IMR-90 (cell line): Measurements from ENCODE around the gene MTHFSD. TPM values are rescaled to one million over a fixed set of nuclear protein-coding genes. Genes with fewer than 3 reads are reported as not detected.

Source experiments
- ATAC-seq: fragments of 200-7000 bp; cut with Tn5 transposase; 2 replicates; pipeline ENCODE4 v1.9.1; 2020; ENCODE audit warnings: low read depth, mild to moderate bottlenecking, moderate library complexity
- BruUV-seq: library from RNA; stranded (reverse); fragments of 400-500 nt; replicated peaks from 2 replicates; lab custom pipeline; 2021; lab: Mats Ljungman, UMichigan
- CTCF ChIA-PET: fragments of 300-600 bp; formaldehyde crosslinking; extraction: SDS; loops from one replicate; lab custom pipeline; 2021; ENCODE audit warnings: antibody characterized with exemption; lab: Yijun Ruan, JAX
- POLR2A ChIA-PET: fragments of 300-600 bp; sonication (Branson Sonifier 250); formaldehyde crosslinking; loops from one replicate; lab custom pipeline; 2022; ENCODE audit warnings: antibody characterized with exemption; ENCODE audit not compliant: unreplicated experiment; lab: Charles Lee
- DNase-seq: peaks from one replicate; pipeline ENCODE4 v3.0.0; 2013
- H2AFZ ChIP-seq: replicated peaks from 2 replicates; pipeline ENCODE3; 2013; ENCODE audit warnings: low read length, mild to moderate bottlenecking; ENCODE audit not compliant: poor library complexity
- H2AK5ac ChIP-seq: 2 replicates; pipeline ENCODE4 v1.6.1; 2013; ENCODE audit warnings: low read depth, low read length, inconsistent platforms
- H2AK9ac ChIP-seq: replicated peaks from 2 replicates; pipeline ENCODE3; 2013; ENCODE audit warnings: mild to moderate bottlenecking, low read depth, low read length, moderate library complexity; ENCODE audit not compliant: poor library complexity
- H2BK120ac ChIP-seq: 2 replicates; pipeline ENCODE4 v1.6.1; 2013; ENCODE audit warnings: low read depth, low read length, inconsistent platforms
- H2BK15ac ChIP-seq: 3 replicates; pipeline ENCODE4 v1.6.1; 2013; ENCODE audit warnings: low read depth, low read length, inconsistent platforms
- H2BK20ac ChIP-seq: 2 replicates; pipeline ENCODE4 v1.6.1; 2013; ENCODE audit warnings: low read depth, mild to moderate bottlenecking, inconsistent platforms, low read length, moderate library complexity
- H2BK5ac ChIP-seq: 2 replicates; pipeline ENCODE4 v1.6.1; 2013; ENCODE audit warnings: mild to moderate bottlenecking, low read depth, low read length, inconsistent platforms; ENCODE audit not compliant: poor library complexity, severe bottlenecking
- H3K14ac ChIP-seq: replicated peaks from 2 replicates; pipeline ENCODE4 v1.6.1; 2013; ENCODE audit warnings: low read depth, low read length, inconsistent platforms
- H3K18ac ChIP-seq: 2 replicates; pipeline ENCODE4 v1.6.1; 2013; ENCODE audit warnings: low read depth, low read length, control low read depth
- H3K23ac ChIP-seq: 2 replicates; pipeline ENCODE4 v1.6.1; 2013; ENCODE audit warnings: low read depth, low read length, inconsistent platforms
- H3K27ac ChIP-seq: 2 replicates; pipeline ENCODE4 v1.5.1; 2013; ENCODE audit warnings: mild to moderate bottlenecking, control low read depth, low read length; ENCODE audit not compliant: insufficient read depth
- H3K27me3 ChIP-seq: 2 replicates; pipeline ENCODE4 v1.6.1; 2013; ENCODE audit warnings: low read length; ENCODE audit not compliant: control insufficient read depth, insufficient read depth
- H3K36me3 ChIP-seq: 2 replicates; pipeline ENCODE4 v1.6.1; 2013; ENCODE audit warnings: low read length, mixed read lengths; ENCODE audit not compliant: control insufficient read depth, insufficient read depth
- H3K4ac ChIP-seq: 2 replicates; pipeline ENCODE4 v1.6.1; 2013; ENCODE audit warnings: low read depth, low read length, inconsistent platforms
- H3K4me1 ChIP-seq: 2 replicates; pipeline ENCODE4 v1.6.1; 2013; ENCODE audit warnings: low read length, mixed read lengths; ENCODE audit not compliant: control insufficient read depth, insufficient read depth
- H3K4me2 ChIP-seq: 2 replicates; pipeline ENCODE4 v1.6.1; 2013; ENCODE audit warnings: low read depth, mild to moderate bottlenecking, control low read depth, low read length, moderate library complexity
- H3K4me3 ChIP-seq: 2 replicates; pipeline ENCODE4 v1.5.1; 2013; ENCODE audit warnings: low read depth, mild to moderate bottlenecking, control low read depth, low read length, moderate library complexity; ENCODE audit not compliant: insufficient read depth
- H3K56ac ChIP-seq: 2 replicates; pipeline ENCODE4 v1.6.1; 2013; ENCODE audit warnings: low read length, inconsistent platforms; ENCODE audit not compliant: insufficient read depth; ENCODE audit errors: extremely low read depth
- H3K79me1 ChIP-seq, 2 experiments: 2 replicates each; pipeline ENCODE4 v1.6.1; 2013; ENCODE audit warnings: low read length in 2 of 2, inconsistent platforms in 1 of 2, low read depth in 1 of 2
- H3K9ac ChIP-seq: 2 replicates; pipeline ENCODE4 v1.6.1; 2013; ENCODE audit warnings: low read depth, low read length, control low read depth
- H3K9me1 ChIP-seq: 2 replicates; pipeline ENCODE4 v1.6.1; 2013; ENCODE audit warnings: low read length, inconsistent platforms; ENCODE audit not compliant: insufficient read depth
- H3K9me3 ChIP-seq: 2 replicates; pipeline ENCODE4 v1.6.1; 2013; ENCODE audit warnings: low read length; ENCODE audit not compliant: control insufficient read depth, insufficient read depth
- H4K20me1 ChIP-seq: 2 replicates; pipeline ENCODE4 v1.6.1; 2013; ENCODE audit warnings: low read length, inconsistent platforms; ENCODE audit not compliant: insufficient read depth
- H4K5ac ChIP-seq: 2 replicates; pipeline ENCODE4 v1.6.1; 2013; ENCODE audit warnings: mild to moderate bottlenecking, low read depth, low read length, control low read depth
- H4K8ac ChIP-seq, 2 experiments: 2 replicates each; pipeline ENCODE4 v1.6.1; 2013; ENCODE audit warnings: low read depth in 2 of 2, low read length in 2 of 2, control low read depth in 1 of 2, inconsistent platforms in 1 of 2
- H4K91ac ChIP-seq: 2 replicates; pipeline ENCODE4 v1.6.1; 2013; ENCODE audit warnings: low read depth, low read length, inconsistent platforms; ENCODE audit not compliant: insufficient read depth
- CHD1 ChIP-seq: IDR thresholded peaks from 2 replicates; pipeline ENCODE4 v1.6.1; 2012; ENCODE audit warnings: low read depth, low read length, improper control_type of control experiment
- FOS ChIP-seq: fragments of 150-350 bp; IDR thresholded peaks from 2 replicates; pipeline ENCODE4 v1.6.1; 2016; ENCODE audit warnings: low read depth, low read length
- MAZ ChIP-seq: IDR thresholded peaks from 2 replicates; pipeline ENCODE4 v1.6.1; 2012; ENCODE audit warnings: low read depth, mild to moderate bottlenecking, low read length, improper control_type of control experiment, moderate library complexity, borderline replicate concordance
- MXI1 ChIP-seq: IDR thresholded peaks from 2 replicates; pipeline ENCODE4 v1.6.1; 2012; ENCODE audit warnings: low read depth, mild to moderate bottlenecking, low read length, moderate library complexity, borderline replicate concordance
- NFE2L2 ChIP-seq: fragments of 150-350 bp; IDR thresholded peaks from 2 replicates; pipeline ENCODE4 v1.6.1; 2016; ENCODE audit warnings: low read depth, mild to moderate bottlenecking, low read length
- POLR2A ChIP-seq: IDR thresholded peaks from 2 replicates; pipeline ENCODE4 v1.6.1; 2012; ENCODE audit warnings: mild to moderate bottlenecking, low read depth, low read length
- WGBS, 2 experiments: methylation state at CpG; one replicate each; pipeline versions ENCODE4 v1.1.5 to v1.1.7; 2013; ENCODE audit warnings: missing lambda C conversion rate in 2 of 2; ENCODE audit not compliant: insufficient read length in 1 of 2; ENCODE audit errors: extremely low coverage in 2 of 2; 5-methylcytosine and 5-hydroxymethylcytosine counted together
- dilution Hi-C: fragments of 300-500 bp; cut with HindIII; formaldehyde crosslinking; loops from one replicate; pipeline ENCODE4 v1.14.3; 2018; ENCODE audit warnings: low sequenced_read_pairs; ENCODE audit not compliant: unreplicated experiment
- in situ Hi-C: fragments of 300-500 bp; cut with MboI; formaldehyde crosslinking; loops from 3 replicates; pipeline ENCODE4 v1.14.3; 2019; ENCODE audit warnings: low sequenced_read_pairs, inconsistent platforms, mixed read lengths
- intact Hi-C: fragments of 100-400 bp; cut with micrococcal nuclease; formaldehyde crosslinking; loops from 2 replicates; pipeline ENCODE4 v1.10.0; 2022
- polyA plus RNA-seq, 3 experiments: library from polyadenylated mRNA; depleted of rRNA; stranded (reverse); fragments of >200 nt; gene quantifications; 2 replicates each; pipeline ENCODE4 v1.2.3, GENCODE V29; 2012; ENCODE audit warnings: low replicate concordance in 1 of 3
- total RNA-seq: library from RNA; depleted of rRNA; stranded (reverse); fragments of >200 nt; gene quantifications from 2 replicates; pipeline ENCODE4 v1.2.3, GENCODE V29; 2012

The MTHFSD gene
- total and polyA plus RNA-seq, 2 of the 4 experiments (the other 2 are of a cell fraction), result 8.2 to 16.8 TPM

- no TSS peak for BruUV-seq
- peak overlapping the region; percentile 88 for H2BK20ac ChIP-seq
- dilution Hi-C loops, result no loop called here
- WGBS, 2 experiments, result no CpG with 5 or more reads among the region's 99 CpGs
- no peak for DNase-seq
- peak overlapping the region; percentile 97 for H2BK120ac ChIP-seq
- peak overlapping the region; percentile 100 for H3K23ac ChIP-seq
- no peaks in the 10 kb centered on the region for H3K9me3 ChIP-seq
- H3K27ac ChIP-seq, result peak overlapping the region; percentile 100
- no peaks in the 10 kb centered on the region for H3K27me3 ChIP-seq
- H2AK5ac ChIP-seq, result peak overlapping the region; percentile 98
- TF ChIP-seq FOS (no peak), CHD1 (no peak; the same call in 1 of the 2 replicates), NFE2L2 (no peak), POLR2A (peak; percentile 25; the same call in 1 of the 2 replicates), MXI1 (no peak), MAZ (peak; percentile 83)
- H3K4me2 ChIP-seq, result peak overlapping the region; percentile 89
- H3K14ac ChIP-seq, result peak overlapping the region; percentile 100
- H3K79me1 ChIP-seq, result peaks cover 0 to 12% of the 10 kb centered on the region in 2 experiments; a peak in 1 of 4 replicates
- H3K4me1 ChIP-seq, result peaks cover 11% of the 10 kb centered on the region
- peak overlapping the region; percentile 99 for H3K56ac ChIP-seq
- H2AK9ac ChIP-seq, result peak overlapping the region; percentile 97
- peak overlapping the region; percentile 100 for H3K9ac ChIP-seq
- H2AFZ ChIP-seq, result peak overlapping the region; percentile 78
- peak overlapping the region; percentile 92; the same call in 2 of the 3 replicates for H2BK15ac ChIP-seq
- peaks cover 65% of the 10 kb centered on the region for H3K36me3 ChIP-seq
- ChIA-PET POLR2A (interaction anchor here (0.6 to 2.2 kb wide), 8 partner anchors 9 to 355 kb away, joined by 3 to 21 read pairs (median 3); no protein-coding TSS in a partner anchor), CTCF (interaction anchor here (0.5 to 0.6 kb wide), 2 partner anchors 40 to 512 kb away, joined by 3 to 4 read pairs; no protein-coding TSS in a partner anchor)
- peak overlapping the region; percentile 97 for H4K91ac ChIP-seq
- H3K9me1 ChIP-seq, result 0 out of 2 replicates have a peak, but pooled peaks cover 8% of the 10 kb centered on the region
- peaks cover 48% of the 10 kb centered on the region for H4K20me1 ChIP-seq
- peak overlapping the region; percentile 99 for H2BK5ac ChIP-seq
- peak overlapping the region; percentile 99 for H3K4ac ChIP-seq
- intact Hi-C loops, result loop anchor here (1.0 to 10.0 kb wide), 5 partner anchors 46 to 353 kb away; no protein-coding TSS in a partner anchor
- peak overlapping the region; percentile 84 to 96 for H4K8ac ChIP-seq
- H3K18ac ChIP-seq, result peak overlapping the region; percentile 98
- in situ Hi-C loops, result loop anchor here (5.0 kb wide), 1 partner anchor 206 kb away; no protein-coding TSS in a partner anchor
- peak overlapping the region; percentile 98 for H3K4me3 ChIP-seq
- peak overlapping the region; percentile 94 for H4K5ac ChIP-seq
- peak; percentile 12 for ATAC-seq
Measured at GRCh38 chr16:86508028-86508946, 46.7 kb downstream of the MTHFSD start.
